HEK293 (cell line): ENCODE measurements around the gene MYBPC3.

Experiments used
- CTCF ChIA-PET: fragments of 350-600 bp; formaldehyde crosslinking; extraction: SDS; loops from one replicate; lab custom pipeline; 2021; ENCODE audit warnings: antibody characterized with exemption; lab: Yijun Ruan, JAX
- POLR2A ChIA-PET: fragments of 300-600 bp; formaldehyde crosslinking; extraction: SDS; loops from one replicate; lab custom pipeline; 2020; ENCODE audit warnings: antibody characterized with exemption, inconsistent platforms; lab: Yijun Ruan, JAX
- H3K27ac ChIP-seq: fragments of 200-500 bp; sonication (Bioruptor generic); 2 replicates; pipeline ENCODE4 v1.5.1; 2014; ENCODE audit warnings: low read depth, low read length, control low read depth, inconsistent platforms; ENCODE audit errors: extremely low read depth
- H3K36me3 ChIP-seq, 2 experiments: fragments of 200-500 bp in 1 of 2; sonication (Bioruptor generic) in 1 of 2; 1 replicate in 1 of 2; 2 replicates in 1 of 2; pipeline ENCODE4 v1.5.1; 2014 to 2017; ENCODE audit warnings: inconsistent platforms in 2 of 2, low read length in 2 of 2; ENCODE audit not compliant: control insufficient read depth in 2 of 2, insufficient read depth in 1 of 2
- H3K4me1 ChIP-seq: fragments of 200-500 bp; sonication (Bioruptor generic); 2 replicates; pipeline ENCODE4 v1.5.1; 2014; ENCODE audit warnings: mild to moderate bottlenecking, low read length, inconsistent platforms; ENCODE audit not compliant: control insufficient read depth, insufficient read depth
- H3K4me3 ChIP-seq: 2 replicates; pipeline ENCODE4 v1.5.1; 2011; ENCODE audit warnings: low read depth, mild to moderate bottlenecking, control low read depth, low read length, moderate library complexity
- H3K9me3 ChIP-seq: fragments of 200-500 bp; sonication (Bioruptor generic); 2 replicates; pipeline ENCODE4 v1.5.1; 2014; ENCODE audit warnings: low read depth, low read length, inconsistent platforms; ENCODE audit not compliant: control insufficient read depth, insufficient read depth
- HOXD13 ChIP-seq: sonication (generic); formaldehyde crosslinking; IDR thresholded peaks from 2 replicates; pipeline ENCODE4 v1.8.0; 2022; ENCODE audit warnings: missing genetic modification reagents, borderline replicate concordance
- INSM2 ChIP-seq: fragments of 450-650 bp; formaldehyde crosslinking; IDR thresholded peaks from 2 replicates; pipeline ENCODE4 v1.5.1; 2016; ENCODE audit warnings: missing biosample characterization, missing genetic modification characterization
- KLF17 ChIP-seq: fragments of 450-650 bp; formaldehyde crosslinking; IDR thresholded peaks from 2 replicates; pipeline ENCODE4 v1.5.1; 2016; ENCODE audit warnings: missing biosample characterization, missing genetic modification characterization
- PATZ1 ChIP-seq: fragments of 450-650 bp; formaldehyde crosslinking; IDR thresholded peaks from 2 replicates; pipeline ENCODE4 v1.5.1; 2016; ENCODE audit warnings: missing biosample characterization, missing genetic modification characterization
- PRDM2 ChIP-seq: fragments of 450-650 bp; formaldehyde crosslinking; IDR thresholded peaks from 2 replicates; pipeline ENCODE4 v1.5.1; 2016; ENCODE audit warnings: missing biosample characterization, missing genetic modification characterization, borderline replicate concordance
- ZNF184 ChIP-seq: fragments of 450-650 bp; IDR thresholded peaks from 2 replicates; pipeline ENCODE4 v1.5.1; 2018; ENCODE audit warnings: missing biosample characterization, mild to moderate bottlenecking, missing genetic modification characterization
- ZNF2 ChIP-seq: fragments of 450-650 bp; formaldehyde crosslinking; IDR thresholded peaks from 2 replicates; pipeline ENCODE4 v1.5.1; 2016; ENCODE audit warnings: missing biosample characterization, missing genetic modification characterization
- ZNF26 ChIP-seq: fragments of 450-650 bp; formaldehyde crosslinking; IDR thresholded peaks from 2 replicates; pipeline ENCODE4 v1.5.1; 2016; ENCODE audit warnings: missing biosample characterization, missing genetic modification characterization
- ZNF473 ChIP-seq: fragments of 450-650 bp; formaldehyde crosslinking; IDR thresholded peaks from 2 replicates; pipeline ENCODE4 v1.5.1; 2017; ENCODE audit warnings: missing biosample characterization, missing genetic modification characterization
- ZNF514 ChIP-seq: fragments of 450-650 bp; formaldehyde crosslinking; IDR thresholded peaks from 2 replicates; pipeline ENCODE4 v1.5.1; 2016; ENCODE audit warnings: missing biosample characterization, missing genetic modification characterization
- ZNF518A ChIP-seq: fragments of 450-650 bp; formaldehyde crosslinking; conservative IDR thresholded peaks from 2 replicates; pipeline ENCODE4 v1.5.1; 2016; ENCODE audit warnings: low read depth, missing biosample characterization, missing genetic modification characterization
- ZNF555 ChIP-seq: fragments of 450-650 bp; formaldehyde crosslinking; conservative IDR thresholded peaks from 2 replicates; pipeline ENCODE4 v1.5.1; 2017; ENCODE audit warnings: missing biosample characterization, mild to moderate bottlenecking, missing genetic modification characterization, inconsistent platforms
- ZNF571 ChIP-seq: fragments of 450-650 bp; formaldehyde crosslinking; IDR thresholded peaks from 2 replicates; pipeline ENCODE4 v1.5.0; 2017; ENCODE audit warnings: missing biosample characterization, missing genetic modification characterization
- ZNF76 ChIP-seq: fragments of 450-650 bp; formaldehyde crosslinking; IDR thresholded peaks from 2 replicates; pipeline ENCODE4; 2016; ENCODE audit warnings: low read depth, missing biosample characterization, missing genetic modification characterization, borderline replicate concordance
- ZNF768 ChIP-seq: fragments of 450-650 bp; formaldehyde crosslinking; IDR thresholded peaks from 2 replicates; pipeline ENCODE4 v1.5.1; 2018; ENCODE audit warnings: missing biosample characterization, mild to moderate bottlenecking, missing genetic modification characterization
- ZNF777 ChIP-seq: fragments of 450-650 bp; formaldehyde crosslinking; IDR thresholded peaks from 2 replicates; pipeline ENCODE4 v1.5.1; 2017; ENCODE audit warnings: missing biosample characterization, missing genetic modification characterization, borderline replicate concordance
- ZSCAN4 ChIP-seq: fragments of 450-650 bp; formaldehyde crosslinking; IDR thresholded peaks from 2 replicates; pipeline ENCODE4 v1.5.1; 2017; ENCODE audit warnings: missing biosample characterization, missing genetic modification characterization

The MYBPC3 gene

GRCh38 chr11:47306484-47306844 lies 46.0 kb downstream of the MYBPC3 start:
- Histone ChIP-seq H3K36me3 (peaks cover 14 to 81% of the 10 kb centered on the region in 2 experiments), H3K4me3 (no peak overlapping the region), H3K4me1 (no peaks in the 10 kb centered on the region), H3K27ac (no peak overlapping the region), H3K9me3 (no peaks in the 10 kb centered on the region)
- CTCF ChIA-PET = no interaction called here
- POLR2A ChIA-PET = interaction anchor here (0.6 kb wide), 1 partner anchor 148 kb away, joined by 4 read pairs; no protein-coding TSS in a partner anchor
- no peak for TF ChIP-seq KLF17 (tag by site-specific recombination)
- TF ChIP-seq ZNF184 (tag by site-specific recombination) = no peak
- TF ChIP-seq ZNF514 (tag by site-specific recombination) = no peak
- TF ChIP-seq PATZ1 (tag by site-specific recombination) = no peak
- TF ChIP-seq HOXD13 = no peak
- TF ChIP-seq ZNF473 (tag by site-specific recombination) = no peak
- TF ChIP-seq ZNF76 (tag by site-specific recombination) = no peak
- TF ChIP-seq PRDM2 (tag by site-specific recombination) = no peak
- TF ChIP-seq ZNF555 (tag by site-specific recombination) = no peak
- TF ChIP-seq ZNF768 (tag by site-specific recombination) = no peak
- no peak for TF ChIP-seq ZNF777 (tag by site-specific recombination)
- no peak for TF ChIP-seq ZNF26 (tag by site-specific recombination)
- no peak for TF ChIP-seq ZNF2 (tag by site-specific recombination)
- TF ChIP-seq INSM2 (tag by site-specific recombination) = no peak
- TF ChIP-seq ZNF518A (tag by site-specific recombination) = no peak
- no peak for TF ChIP-seq ZSCAN4 (tag by site-specific recombination)
- no peak for TF ChIP-seq ZNF571
